ENCODE measurements around the gene ABLIM3.

ABLIM3 gene

DNA sequence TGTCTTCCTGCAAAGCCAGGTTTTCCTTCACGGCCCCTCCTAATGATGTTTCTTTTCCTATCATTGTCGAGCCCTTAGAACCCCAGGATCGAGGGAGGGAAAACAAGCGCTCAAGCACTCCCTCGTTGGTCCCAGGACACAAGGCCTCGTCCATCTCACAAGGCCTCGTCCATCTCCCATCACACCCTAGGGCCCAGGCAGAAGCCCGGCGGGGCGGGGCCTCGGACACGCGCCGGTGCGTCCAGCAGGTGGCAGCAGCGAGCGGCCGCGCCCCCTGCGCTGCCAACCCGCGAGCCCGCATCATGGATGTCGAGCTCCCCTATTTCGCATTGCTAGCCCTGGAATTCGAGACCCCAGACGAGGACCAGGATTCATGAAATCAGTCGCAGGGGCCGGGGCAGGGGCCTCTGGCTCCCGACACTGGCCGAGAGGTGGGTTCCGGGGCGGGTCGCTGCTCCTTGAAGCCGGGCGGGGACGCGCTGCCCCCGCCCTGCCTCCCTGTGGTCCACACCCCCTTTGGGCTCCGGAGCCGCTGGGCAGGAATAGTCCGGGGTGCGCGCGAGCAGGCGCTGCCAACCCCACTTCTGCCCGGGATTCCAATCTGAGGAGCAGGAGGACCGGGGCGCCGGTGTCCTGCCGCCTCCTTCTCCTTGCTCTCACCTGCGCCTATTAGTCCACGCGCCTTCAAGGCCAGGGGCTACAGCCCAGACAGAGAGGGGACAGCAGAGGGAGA lies at the start of gene ABLIM3:
TSS of gene ABLIM3 (plus strand) at position 270 of the 733 bp plus-strand sequence. CDS start 603 bp downstream, outside the sequence.
- no peak for DNase-seq

DNA sequence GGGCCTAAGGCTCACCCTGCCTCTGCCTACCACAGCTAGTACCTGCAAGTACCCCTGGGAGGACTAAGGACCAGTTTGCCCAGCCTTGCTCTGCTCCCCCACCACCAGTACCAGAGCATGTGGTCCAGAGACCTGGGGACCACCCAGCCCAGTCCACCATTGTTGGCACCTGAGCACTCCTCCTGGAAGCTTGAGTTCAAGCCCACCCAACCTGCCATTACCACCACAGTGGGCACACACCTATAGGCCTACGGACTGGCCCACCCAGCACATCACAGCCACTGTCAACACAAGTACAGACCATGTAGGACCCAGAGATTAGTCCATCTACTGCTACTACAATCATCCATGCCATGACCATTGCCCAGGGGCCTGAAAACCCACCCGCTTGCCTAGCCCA lies 47.7 kb upstream of the ABLIM3 start:
- no peak for DNase-seq

DNA sequence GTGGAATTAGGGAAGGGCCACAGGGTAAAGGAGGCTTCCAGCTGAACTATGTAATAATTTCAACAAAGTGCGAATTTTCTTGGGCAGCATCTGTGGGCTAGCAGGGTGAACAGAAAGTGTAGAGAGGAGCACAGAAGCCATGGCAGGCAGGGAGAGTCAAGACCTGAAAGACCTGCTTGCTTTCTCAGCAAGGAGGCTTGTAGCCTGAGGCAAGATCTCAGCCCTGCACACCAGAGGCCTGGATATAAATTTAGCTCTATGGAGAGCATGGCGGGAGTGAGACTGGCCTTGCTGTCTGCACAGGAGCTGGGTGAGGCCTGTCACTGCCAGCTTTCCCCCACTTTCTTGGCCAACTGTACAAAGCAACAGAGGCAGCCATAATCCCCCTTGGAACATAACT lies 46.3 kb upstream of the ABLIM3 start:
- DNase-seq: no peak

DNA sequence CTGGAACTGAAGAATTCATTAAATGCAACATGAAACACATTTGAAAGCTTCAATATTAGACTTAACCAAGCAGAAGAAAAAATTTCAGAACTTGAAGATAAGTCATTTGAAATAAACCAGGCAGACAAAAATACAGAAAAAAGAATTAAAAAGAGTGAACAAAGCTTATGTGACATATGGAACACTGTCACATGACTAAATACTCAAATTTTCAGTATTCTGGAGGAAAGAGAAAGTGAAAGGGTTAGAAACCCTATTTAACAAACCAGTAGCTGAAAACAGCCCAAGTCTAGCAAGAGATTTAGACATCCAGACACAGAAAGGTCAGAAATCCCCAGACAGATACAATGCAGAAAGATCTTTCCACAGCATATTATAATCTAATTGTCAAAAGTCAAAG lies 41.4 kb upstream of the ABLIM3 start:
- DNase-seq: no peak

DNA sequence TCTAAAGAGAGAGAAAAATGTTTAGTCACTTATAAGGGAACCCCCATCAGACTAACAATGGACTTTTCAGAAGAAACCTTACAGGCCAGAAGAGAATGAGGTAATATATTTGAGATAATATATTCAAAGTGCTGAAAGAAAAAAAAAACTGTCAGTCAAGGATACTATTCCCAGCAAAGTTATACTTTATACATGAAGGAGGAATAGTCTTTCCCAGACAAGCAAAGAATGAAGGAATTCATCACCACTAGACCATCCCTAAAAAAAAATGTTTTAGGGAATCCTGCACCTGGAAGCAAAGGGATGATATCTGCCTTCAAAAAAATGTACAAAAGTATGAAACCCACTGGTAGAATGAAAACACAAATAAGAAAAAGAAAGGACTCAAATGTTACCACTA lies 41.0 kb upstream of the ABLIM3 start:
- no peak for DNase-seq

DNA sequence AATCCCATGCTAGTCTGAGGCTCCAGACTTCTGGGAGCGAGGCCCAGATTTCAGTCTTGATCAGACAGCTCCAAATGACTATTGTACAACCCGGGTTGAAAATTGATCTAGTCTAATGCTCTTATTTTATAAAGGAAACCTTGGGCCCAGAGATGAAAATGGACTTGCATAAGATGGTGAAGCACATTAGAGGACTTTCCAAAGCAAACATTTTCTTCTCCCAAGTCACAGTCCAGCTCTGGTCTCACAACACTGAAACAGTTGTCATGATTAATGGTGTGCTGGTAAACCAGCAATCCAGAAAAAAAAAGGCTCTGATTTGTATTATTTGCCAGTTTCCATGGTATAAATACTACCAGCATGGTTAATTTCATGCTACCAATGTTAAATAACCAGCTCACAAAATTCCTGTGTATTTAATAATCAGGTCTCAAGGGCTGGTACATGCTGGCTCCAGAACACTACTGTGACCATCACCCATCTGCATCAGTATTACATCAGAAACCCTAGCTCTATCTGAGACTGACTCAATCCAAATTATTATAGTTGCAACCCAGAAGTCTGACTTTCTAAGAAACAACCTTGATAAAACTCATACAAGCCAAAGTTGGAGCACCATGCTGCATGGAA lies 32.5 kb upstream of the ABLIM3 start:
- DNase-seq: no peak

GRCh38 chr5:149110406-149110805 lies 30.9 kb upstream of the ABLIM3 start:
- no peak for DNase-seq

DNA sequence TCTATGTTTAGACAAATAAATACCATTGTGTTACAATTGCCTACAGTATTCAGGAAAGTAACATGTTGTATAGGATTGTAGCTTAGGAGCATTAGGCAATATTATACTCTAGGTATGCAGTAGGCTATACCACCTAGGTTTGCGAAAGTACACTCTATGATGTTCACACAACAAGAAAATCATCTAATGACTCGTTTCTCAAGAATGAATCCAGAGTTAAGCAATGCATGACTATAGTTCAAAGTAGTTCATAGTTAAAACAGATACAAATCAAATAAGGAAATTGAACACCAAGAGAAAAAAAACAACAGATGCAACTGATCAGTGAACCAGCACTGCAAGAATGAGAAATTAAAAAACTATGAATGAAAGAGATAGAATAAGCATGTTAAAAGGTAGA lies 27.6 kb upstream of the ABLIM3 start:
- no peak for DNase-seq

DNA sequence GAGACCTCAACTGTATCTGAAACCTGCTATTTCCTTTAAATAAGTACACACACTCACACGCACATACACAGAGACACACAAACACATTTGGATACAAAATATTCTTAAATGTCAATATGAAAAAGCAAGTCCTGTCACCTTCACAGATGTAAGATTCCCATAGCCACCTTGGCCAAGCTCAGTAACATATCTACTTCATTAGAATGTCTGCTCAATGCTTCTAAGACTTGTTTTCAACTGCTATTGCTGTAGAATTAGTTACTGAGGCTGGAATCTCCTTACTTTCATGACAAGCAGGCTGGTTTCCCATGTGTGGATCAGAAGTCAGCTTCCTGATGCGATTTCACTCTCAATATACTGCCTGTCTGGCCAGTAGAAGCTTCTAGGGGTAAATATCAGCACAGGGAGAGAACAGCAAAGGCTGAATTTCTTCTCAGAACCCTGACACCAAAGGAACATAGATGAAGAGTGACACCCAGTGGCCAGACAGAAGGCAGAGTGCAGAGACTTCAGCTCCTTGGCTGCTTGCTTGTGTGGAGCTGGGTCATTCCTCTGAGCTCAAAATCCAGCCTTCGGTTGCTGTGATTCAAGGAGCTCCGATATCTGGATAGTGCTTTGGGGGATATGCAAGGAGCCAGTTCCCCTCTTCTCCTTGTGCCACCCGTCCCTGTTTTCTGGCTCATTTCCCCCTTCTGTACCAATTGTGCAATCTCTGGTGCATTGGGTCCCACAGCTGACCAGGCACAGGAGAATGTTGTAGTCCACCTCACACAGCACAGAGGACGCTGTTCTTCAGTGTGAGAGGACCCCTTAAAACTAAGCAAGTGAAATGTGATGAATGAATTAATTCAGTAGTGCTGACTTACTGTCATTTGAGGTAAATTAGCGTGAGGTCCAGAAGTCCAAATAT lies 26.6 kb upstream of the ABLIM3 start:
- DNase-seq: no peak

DNA sequence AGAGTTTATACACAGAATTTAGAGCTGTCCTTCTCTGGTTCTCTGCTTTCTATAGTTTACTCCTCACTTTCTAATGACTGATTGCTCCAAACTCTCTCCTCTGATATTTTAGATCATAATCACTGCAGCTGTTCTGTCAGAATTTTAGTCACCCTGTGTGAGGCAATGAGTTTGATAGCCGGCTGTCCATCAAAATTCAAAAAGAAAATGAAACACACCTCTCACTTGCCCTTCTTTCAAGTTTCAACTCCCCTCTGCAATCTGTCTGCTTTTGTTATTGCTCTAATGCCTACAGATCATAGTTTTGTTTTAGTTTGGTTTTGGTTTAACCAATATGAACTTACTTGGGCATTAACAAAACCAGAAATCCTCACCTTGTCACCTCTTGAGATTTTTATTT lies 23.3 kb upstream of the ABLIM3 start:
- no peak for DNase-seq

- DNase-seq: no peak
These were observed 22.8 kb upstream of the ABLIM3 start for GRCh38 chr5:149118463-149118862.

DNA sequence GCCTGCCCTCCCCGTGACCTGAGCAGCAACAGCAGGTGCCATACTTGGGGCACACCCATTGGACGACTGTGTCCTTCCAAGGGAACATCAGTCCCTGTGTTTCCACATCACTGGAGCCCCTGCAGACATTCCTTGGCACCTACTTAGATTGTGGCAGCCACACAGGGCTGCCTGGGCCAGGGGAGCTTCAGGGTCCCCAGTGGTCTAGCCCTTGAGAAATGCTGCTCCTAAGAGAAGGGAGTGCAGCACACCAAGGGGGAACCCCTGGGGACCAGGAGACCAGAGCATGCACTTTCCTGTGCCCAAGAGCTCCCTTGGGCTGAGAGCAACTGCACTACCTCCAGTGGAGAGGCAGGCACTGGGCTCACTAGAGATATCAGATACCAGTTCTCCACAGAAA lies 20.1 kb upstream of the ABLIM3 start:
- DNase-seq: no peak

DNA sequence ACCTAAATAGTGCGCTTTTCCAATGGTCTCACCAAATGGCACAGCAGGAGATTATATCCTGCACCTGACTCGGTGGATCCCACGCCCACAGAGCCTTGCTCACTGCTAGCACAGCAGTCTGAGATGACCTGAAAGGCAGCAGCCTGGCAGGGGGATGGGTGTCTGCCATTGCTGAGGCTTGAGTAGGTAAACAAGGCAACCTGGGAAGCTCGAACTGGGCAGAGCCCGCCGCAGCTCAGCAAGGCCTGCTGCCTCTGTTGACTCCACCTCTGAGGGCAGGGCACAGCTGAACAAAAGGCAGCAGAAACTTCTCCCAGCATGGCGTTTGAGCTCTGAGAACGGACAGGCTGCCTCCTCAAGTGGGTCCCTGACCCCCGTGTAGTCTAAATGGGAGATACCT lies 18.1 kb upstream of the ABLIM3 start:
- no peak for DNase-seq

- DNase-seq: no peak
These were observed 15.9 kb upstream of the ABLIM3 start for GRCh38 chr5:149125386-149125891.

DNA sequence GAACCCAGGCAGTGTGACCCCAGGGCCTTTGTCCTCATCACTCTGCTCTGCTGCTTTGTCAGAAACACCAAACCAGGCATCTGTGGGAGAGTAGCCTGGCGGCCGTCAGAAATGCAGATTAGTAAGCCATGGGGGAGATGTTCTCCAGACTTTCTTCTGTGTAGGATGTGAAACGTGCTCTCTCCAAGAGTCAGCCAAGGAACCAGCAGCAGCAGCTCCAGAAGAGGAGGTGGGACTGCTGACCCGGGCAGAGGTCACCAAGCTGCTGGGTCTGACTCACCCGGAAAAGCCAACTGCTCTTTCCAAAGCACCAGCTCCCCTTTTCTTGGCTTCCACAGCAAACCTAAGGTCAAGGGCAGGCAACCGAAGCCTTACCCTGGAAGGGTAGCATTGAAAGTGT lies 14.4 kb upstream of the ABLIM3 start:
- DNase-seq: no peak

- no peak for DNase-seq
These were observed 13.8 kb upstream of the ABLIM3 start for GRCh38 chr5:149127394-149127955.

DNA sequence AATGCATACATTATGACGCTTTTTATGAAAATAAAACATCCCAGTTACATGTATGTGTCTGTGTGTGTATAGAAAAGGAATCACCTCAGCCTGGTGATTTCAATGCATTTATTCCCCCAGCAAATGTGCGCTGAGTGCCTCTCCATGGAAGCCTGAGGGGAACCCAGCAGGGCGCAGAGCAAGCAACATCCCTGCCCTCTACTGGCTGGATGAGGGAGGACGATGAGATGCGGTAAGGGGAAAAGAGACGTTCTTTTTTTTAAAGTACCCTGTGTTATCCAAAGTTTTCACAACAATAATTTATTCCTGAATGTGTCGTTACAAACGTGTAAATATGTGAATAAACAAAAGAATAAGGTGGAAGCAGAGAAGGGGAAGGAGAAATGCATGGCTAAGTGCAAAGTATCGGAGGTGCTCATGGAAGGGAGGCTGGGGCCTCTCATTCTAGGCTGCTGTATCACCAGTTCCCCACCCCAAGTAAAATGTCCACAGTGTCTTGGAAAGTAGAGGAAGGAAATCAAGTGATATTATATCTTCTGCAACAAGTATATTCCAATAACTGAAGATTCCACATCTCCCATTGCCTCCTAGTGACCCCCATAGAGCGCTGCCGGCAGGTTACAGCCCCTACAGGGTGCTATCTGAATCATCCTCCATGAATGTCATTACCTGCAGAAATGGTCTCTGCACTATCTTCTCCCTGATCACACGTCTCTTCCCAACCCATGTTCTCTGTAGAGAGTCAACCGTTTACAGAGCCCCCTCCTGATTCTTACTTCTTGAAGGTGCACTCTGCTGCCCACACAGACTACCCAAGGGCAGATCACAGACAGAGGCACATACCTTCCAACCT lies 13.0 kb upstream of the ABLIM3 start:
- no peak for DNase-seq

DNA sequence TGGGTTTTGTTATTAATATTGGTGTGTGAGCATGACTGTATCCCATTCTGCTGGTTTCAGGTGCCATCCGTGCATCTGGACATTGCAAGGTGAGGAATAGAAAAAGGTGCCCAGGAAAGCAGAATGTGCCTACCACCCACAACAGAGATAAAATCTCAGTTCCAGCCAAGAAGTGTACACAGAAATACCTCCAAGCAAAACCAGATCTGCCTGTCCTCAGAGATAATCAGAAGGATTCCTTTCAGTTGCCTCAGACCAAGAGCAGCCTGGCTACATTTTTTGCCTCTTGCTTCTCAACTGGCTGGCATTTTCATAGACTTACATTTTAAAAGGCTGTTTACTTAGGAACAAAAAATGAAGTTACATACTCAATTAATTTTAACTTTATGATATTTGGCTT lies 12.1 kb upstream of the ABLIM3 start:
- no peak for DNase-seq

- DNase-seq: no peak
These were observed 11.0 kb upstream of the ABLIM3 start for GRCh38 chr5:149130121-149130914.

DNA sequence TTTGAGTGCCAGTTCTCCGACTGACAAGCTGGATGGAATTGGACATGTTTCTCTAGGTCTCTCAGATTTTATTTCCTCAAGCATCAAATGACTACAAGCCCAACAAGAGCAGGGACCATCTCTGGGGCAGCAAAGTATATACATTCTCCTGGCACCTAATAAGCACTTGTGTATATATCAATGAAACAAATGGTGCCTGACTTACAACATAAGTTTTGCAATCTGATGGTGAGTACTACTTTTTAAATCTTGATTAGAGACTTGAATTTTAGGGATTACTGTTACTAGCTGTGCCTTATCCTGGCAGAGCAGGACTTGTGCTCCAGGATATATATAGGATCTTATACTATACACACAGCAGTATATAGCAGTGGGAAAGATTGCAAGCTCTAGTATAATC lies 8.8 kb upstream of the ABLIM3 start:
- DNase-seq: no peak

All from SIG-M5 (cell line).